Lower leg skin (tissue), 3 donors: ENCODE measurements around the gene MLC1.

Experiments
- CTCF ChIP-seq, 3 donors: fragments of 450-650 bp; IDR thresholded peaks; one replicate each; pipeline ENCODE4 v1.5.1; 2016; ENCODE audit warnings: antibody characterized with exemption in 3 of 3, mild to moderate bottlenecking in 3 of 3, moderate library complexity in 2 of 3
- POLR2A ChIP-seq, 2 donors: fragments of 450-650 bp; IDR thresholded peaks; one replicate each; pipeline ENCODE4 v1.6.1; 2016 to 2017; ENCODE audit warnings: antibody characterized with exemption in 2 of 2, mild to moderate bottlenecking in 1 of 2, moderate library complexity in 1 of 2

- TF ChIP-seq CTCF (IDR thresholded peaks at IDR 0.05) (no peak), POLR2A (IDR thresholded peaks at IDR 0.05) (no peak)
Observed at GRCh38 chr22:50019316-50019715, 65.9 kb downstream of the MLC1 start.
